NCI-H510A treated with DMSO at 0.1 percent for 48 hours (cell line): ENCODE measurements around the gene MACROD2.

Experiments
- DNase-seq: peaks from one replicate; lab custom pipeline; 2025; lab: John Stamatoyannopoulos, UW

MACROD2 gene

GRCh38 chr20:15863735-15864134, 1868.4 kb downstream of the MACROD2 start:
- DNase-seq, result no peak

DNA sequence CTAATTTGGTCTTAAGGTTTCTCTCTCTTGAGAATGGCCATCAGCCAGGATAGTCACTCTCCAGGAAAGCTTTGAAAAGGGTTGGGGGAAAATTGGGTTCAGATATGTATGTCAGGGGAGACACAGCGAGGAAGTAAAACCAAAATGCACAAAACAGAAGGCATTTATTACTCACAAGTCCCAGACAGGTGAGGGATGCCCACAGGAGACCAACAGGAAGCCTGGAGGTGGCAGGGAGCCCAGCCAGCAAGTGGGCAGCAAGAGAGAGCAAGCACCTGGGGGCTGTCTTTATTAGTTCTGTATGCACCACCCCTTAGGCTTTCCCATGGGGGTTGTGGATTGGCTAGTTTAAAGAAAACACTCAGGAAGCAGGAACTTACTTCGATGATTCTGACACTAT, 1870.2 kb downstream of the MACROD2 start:
- no peak for DNase-seq

- no peak for DNase-seq
Observed at GRCh38 chr20:15866916-15867730, 1871.8 kb downstream of the MACROD2 start.

DNA sequence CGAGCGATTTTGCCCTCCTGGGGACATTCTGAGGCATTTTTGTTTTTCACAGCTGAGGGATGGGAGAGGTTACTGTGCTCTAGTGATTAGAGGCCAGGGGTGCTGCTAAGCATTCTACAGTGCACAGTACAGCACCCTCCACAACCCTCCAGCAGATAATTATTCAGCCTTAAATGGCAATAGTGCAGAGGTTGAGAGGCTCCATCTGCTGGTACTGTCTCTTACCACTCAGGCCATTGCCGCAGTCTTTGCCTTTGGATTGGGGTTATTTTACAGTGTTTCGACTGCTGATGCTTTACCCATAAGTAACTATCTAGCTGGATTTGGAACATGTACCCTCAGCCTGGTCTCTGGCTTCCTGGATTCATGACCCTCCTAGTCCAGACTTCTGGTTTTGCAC, 1872.6 kb downstream of the MACROD2 start:
- DNase-seq, result no peak

DNA sequence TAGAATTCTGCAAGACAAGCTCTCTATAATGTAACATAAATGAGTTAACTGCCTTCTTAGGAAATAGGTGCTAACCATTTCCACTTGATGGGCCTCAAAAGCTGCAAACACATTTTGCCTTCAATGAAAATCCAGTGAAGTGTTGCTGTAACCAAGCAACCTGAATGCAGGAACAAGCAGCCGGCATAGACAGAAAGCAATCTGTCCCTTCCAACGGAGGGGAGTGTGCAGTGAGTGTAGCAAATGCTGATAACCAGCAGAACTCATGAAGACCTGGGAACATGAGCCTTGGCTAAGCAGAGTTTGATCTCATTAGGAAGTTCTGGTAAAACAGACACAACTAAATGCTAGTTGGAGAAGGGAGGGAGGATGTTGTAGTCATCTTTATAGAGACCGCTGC, 1880.1 kb downstream of the MACROD2 start:
- no peak for DNase-seq

- DNase-seq, result no peak
Observed at GRCh38 chr20:15882553-15882952, 1887.2 kb downstream of the MACROD2 start.

DNA sequence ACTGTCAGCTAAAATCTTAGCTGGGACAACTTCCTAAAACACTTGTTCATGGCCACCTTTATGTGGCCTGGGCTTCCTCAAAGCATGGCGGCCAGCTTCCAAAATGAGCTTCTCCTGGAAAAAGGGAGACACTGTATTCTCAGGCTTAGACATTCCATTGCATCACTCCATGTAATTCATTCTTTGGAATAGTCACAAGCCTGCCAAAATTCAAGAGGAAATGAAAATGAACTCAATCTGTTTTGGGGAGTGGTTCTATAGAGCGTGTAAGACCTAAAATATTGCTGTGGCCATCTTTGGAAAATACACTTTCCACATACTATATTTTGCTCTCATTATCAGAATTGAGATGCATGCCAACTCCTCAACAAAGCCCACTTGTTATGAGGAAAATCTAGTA, 1890.9 kb downstream of the MACROD2 start:
- DNase-seq, result no peak

DNA sequence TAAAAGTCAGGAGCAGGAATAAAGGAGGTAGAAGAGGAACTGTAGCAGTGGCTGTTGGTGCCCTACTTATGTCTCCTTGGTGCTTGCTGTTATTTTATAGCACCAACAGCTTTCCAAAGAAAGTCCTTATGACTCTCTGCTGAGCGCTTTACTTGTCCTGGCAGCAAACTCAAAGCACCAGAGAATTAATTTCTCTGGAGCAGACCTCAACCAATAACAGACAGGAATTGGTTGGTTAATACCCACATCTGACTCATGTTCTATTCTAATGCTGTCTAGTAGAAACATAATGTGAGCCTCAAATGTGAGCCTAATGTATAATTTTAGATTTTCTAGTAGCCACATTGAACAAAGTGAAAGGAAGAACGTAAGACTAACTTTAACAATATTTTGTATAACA, 1892.1 kb downstream of the MACROD2 start:
- no peak for DNase-seq

- no peak for DNase-seq
Observed at GRCh38 chr20:15889061-15889460, 1893.7 kb downstream of the MACROD2 start.

DNA sequence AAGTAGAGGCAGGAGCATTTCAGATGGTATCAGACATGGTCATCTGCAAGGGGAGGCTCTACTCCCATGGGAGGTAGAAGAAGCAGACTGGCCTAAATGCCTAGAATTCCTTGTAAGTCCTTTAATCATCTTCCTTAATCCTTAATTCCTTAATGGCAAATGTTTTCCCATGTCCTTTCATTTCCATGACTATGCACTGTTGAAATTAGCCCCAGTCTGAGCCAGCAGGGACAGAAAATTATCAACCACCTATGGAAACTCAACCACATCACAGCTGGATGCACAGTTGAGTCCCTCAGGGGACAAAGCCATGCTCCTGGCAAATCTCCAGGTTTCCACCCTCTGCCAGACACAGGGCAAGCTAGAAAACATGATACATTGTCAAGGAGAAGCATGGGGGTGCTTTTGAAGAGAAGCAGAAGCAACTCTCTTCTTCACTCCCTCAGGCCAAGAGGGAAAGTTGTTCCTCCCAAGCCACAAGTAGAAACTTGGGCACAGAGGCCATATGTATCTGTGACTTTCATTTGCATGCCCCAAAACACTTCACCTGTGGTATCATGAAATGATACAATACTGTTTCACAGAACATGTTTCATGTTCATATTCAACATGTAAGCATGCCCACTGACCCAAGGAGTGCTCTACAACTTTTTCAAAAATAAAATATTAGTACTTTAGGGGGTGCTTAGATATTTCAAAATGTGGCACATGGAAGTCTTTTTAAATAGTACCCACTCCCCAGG, 1894.4 kb downstream of the MACROD2 start:
- no peak for DNase-seq

- DNase-seq, result no peak
Observed at GRCh38 chr20:15890407-15890982, 1895.2 kb downstream of the MACROD2 start.

- no peak for DNase-seq
Observed at GRCh38 chr20:15895126-15895525, 1899.8 kb downstream of the MACROD2 start.

GRCh38 chr20:15895560-15896084, 1900.3 kb downstream of the MACROD2 start:
- DNase-seq, result no peak

- no peak for DNase-seq
Observed at GRCh38 chr20:15899967-15900366, 1904.7 kb downstream of the MACROD2 start.

DNA sequence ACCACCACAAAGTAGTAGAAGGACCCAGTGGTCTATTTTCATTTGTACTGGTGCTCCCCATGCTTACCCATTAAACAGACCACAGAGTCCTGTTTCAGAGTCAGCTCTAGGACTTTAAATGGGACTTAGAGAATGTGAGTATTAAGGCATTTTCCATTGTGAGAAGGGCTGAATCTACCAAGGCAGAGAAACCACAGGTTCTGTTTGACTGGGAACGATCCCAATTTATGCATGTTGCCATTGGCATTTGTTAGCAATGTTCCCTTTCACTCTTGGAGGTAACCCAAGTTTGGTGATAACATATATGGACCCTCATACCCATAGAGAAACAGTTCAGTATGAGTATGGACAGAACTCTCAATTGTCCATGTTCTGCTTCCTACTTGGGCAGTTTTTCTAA, 1905.1 kb downstream of the MACROD2 start:
- DNase-seq, result no peak

DNA sequence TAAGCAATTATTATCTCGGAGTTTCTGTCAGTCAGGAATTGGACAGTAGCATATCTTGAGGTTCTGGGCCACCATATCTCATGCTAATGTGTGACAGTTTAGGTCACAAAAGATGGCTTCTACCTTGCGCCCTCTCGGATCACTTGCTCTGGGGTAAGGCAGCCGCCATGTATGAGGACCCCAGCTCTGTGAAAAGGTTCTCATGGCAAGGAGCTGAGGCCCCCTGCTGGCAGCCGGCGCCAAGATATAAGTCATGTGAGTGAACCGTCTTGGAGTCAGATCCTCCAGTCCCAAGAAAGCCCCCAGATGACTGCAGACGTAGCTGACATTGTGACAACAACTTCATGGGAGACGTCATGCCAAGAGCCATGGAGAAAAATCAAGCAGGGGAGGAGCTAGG, 1907.2 kb downstream of the MACROD2 start:
- DNase-seq, result no peak

DNA sequence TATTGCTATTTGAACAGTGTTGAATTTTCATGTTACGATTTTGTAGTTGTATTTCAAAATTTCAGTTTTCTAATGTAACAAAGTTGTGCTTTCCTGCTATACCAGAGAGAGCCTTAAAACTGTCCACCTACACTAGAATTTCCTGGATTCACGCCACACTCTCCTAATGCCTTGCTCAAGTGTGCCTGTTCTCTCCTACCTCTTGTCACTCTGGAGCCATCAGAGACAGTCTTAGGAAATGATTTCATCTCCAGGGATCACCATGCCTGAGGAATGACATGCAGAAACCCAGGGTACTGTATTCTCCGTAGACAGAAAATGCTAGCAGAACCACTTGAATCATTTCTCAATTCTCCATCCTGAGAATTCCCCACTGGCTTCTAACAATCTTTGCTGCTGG, 1910.3 kb downstream of the MACROD2 start:
- no peak for DNase-seq

DNA sequence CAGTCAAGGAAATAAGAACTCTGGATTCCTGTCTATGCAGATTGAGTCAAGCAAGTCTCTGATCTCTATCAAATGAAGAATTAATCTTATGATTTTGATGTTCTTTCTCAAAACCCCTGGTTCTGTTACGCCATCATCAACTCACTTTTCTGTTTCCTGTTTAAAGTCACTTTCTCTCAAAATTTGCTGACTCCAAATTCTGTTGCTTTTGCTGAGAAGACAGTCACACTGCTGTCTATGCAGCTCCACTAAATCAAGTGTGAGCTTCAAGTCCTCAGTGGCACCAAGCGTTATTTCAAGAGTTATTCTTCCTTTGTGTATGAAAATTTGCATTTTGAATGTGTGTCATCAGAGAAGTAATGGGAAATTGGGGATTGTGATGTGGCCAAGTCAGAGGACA, 1914.7 kb downstream of the MACROD2 start:
- no peak for DNase-seq

GRCh38 chr20:15911581-15911980, 1916.3 kb downstream of the MACROD2 start:
- DNase-seq, result no peak

DNA sequence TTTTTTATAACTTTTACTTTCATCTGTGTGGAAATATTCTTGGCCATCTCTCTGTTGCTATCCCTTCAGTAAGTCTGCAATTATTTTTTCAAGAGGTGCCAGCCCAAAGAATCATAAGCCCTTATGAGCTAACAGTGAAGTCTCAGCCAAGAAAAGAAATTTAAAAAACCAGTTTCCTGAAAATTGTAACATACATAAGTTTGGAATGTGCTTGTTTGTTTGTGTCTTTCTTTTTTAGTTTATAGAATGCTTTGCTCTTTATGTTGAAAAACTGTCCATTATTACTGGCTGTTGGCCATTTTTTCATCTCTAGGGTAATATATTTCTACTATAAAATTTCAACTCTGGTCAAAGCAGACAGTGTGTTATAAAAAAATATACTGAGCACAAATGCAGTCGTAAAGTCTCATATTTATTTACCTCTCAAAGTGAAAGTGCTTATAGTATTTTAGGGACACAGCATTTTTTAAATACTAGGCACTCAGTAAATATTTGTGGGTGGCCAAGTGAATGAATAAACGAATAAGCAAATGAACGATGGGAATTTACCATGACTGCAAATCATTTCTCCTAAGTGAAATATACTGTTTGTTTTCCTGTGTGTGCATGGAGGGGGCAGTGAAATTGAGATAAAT, 1918.2 kb downstream of the MACROD2 start:
- DNase-seq, result no peak

DNA sequence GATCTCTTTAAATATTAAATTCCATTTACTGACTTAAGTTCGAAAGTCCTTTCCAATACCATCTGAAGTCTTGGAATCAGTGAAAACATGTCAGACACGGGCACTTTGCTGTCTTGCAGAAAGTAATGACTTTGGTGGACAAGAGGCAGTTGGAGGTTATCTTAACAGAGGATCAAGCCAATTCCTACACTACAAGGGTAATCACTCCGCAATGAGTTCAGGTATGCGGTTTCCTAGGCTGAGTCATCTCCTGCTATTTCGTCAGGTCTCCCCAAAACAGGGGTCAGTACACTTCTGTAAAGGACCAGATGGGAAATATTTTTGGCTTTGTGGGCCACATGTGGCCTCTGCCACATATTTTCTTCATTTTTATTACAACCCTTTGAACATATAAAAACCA, 1921.3 kb downstream of the MACROD2 start:
- no peak for DNase-seq

DNA sequence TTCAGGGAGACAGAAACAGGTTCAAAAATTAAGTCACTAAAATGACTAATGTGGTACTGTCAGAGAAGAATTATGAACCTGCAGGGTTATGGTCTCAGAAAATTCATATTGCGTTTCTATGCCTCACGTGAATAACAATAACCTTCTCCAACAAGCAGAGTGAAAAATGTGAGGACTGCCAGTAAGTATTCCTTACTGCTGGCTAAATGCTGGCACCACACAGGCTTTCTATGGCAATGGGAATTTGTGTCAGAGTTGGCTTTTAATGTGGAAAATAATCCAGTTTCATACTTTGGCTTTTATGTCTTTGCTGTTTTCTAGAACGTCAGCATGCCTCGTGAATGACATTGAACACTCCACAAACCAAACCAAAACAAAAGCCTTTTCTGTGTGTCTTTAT, 1922.0 kb downstream of the MACROD2 start:
- no peak for DNase-seq
